ENCODE measurements around the gene ARHGAP45.
A peak's percentile ranks its signal among the peaks of the same experiment; 100 is the strongest.

ARHGAP45 gene

DNA sequence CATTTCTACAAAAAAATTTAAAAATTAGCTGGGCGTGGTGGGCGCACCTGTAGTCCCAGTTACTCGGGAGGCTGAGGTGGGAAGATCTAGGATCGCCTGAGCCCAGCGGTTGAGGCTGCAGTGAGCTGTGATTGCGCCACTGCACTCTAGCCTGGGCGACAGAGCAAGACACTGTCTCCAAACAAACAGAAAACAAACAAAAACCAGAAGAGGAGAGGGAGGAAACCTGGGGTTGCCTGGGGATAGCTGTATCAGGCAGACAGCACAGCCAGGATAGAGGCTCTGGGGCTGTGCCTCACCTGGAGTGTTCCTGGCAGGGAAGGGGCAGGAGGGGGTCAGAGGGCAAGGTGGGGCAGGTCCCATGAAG is 30.8 kb downstream of the ARHGAP45 start:
- Histone ChIP-seq H3K27ac (ENCODE audit: low read depth, low read length) (no peak overlapping the region), H3K4me3 (ENCODE audit: low read length) (no peak overlapping the region), H3K4me1 (ENCODE audit: control insufficient read depth, low read length) (peaks cover 44% of the 10 kb centered on the region), H3K9me2 (replicated peaks; ENCODE audit: control insufficient read depth, low read length) (no peaks in the 10 kb centered on the region), H3K36me3 (ENCODE audit: control insufficient read depth, low read length) (peaks cover 19% of the 10 kb centered on the region), H3K4me2 (ENCODE audit: low read length) (no peak overlapping the region), H3K79me2 (ENCODE audit: control insufficient read depth, low read length) (peaks cover 25% of the 10 kb centered on the region), H3F3A (ENCODE audit: control insufficient read depth, insufficient read depth) (peaks cover 14% of the 10 kb centered on the region), H4K20me1 (ENCODE audit: control insufficient read depth, insufficient read depth, low read depth, low read length) (peaks cover 15% of the 10 kb centered on the region), H3K9me3 (ENCODE audit: control insufficient read depth, insufficient read depth, low read length) (no peaks in the 10 kb centered on the region), H3K27me3 (ENCODE audit: control insufficient read depth, low read length) (no peaks in the 10 kb centered on the region)
- TF ChIP-seq CTCF (IDR thresholded peaks at IDR 0.05; ENCODE audit: low read depth, low read length, poor library complexity, severe bottlenecking) (no peak), EZH2phosphoT487 (IDR thresholded peaks at IDR 0.05; ENCODE audit: borderline replicate concordance, low read length) (no peak)

DNA sequence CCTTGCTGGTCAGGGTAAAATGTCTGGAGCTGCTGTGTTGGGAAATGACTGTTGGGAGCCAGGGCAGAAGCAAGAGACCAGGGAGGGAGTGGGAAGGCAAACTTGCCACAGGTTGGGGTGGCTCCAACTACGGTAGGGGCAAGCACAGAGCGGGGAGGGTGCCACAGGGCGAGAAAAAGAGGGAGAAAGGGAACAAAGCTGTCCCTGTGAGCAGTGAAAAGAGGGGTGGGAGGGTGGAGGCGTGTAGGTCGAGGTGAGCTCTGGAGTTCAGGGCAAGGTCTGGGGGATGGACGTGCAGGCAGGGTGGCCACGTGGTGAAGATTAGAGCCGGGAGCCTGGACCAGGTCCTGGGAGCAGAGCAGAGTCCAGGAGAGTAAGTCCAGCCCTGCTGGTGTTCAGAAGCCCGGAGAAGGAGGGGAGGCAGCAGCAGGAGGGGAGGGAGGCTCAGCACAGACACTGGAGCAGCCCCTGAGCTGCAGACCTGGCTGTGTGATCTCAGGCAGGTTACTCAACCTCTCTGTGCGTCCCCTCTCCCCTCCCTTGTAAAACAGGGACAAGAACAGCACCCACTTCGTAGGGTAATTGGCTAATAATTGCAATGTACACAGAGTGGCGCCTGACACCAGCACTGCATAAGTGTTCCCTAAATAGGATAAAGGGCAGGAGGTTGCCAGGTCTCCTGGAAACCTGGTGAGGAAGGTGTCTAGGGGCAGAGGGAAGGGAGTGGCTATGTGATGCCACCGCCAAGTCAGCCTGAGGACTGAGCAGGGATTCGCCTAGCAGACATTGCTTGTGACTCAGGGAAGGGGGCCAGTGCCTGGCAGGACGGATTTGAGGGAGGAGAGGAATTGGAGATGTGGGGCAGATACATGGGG is 31.4 kb downstream of the ARHGAP45 start:
- Histone ChIP-seq H3F3A (ENCODE audit: control insufficient read depth, insufficient read depth) (peaks cover 16% of the 10 kb centered on the region), H3K27ac (ENCODE audit: low read depth, low read length) (no peak overlapping the region), H3K36me3 (ENCODE audit: control insufficient read depth, low read length) (peaks cover 13% of the 10 kb centered on the region), H4K20me1 (ENCODE audit: control insufficient read depth, insufficient read depth, low read depth, low read length) (peaks cover 14% of the 10 kb centered on the region), H3K79me2 (ENCODE audit: control insufficient read depth, low read length) (peaks cover 18% of the 10 kb centered on the region), H3K27me3 (ENCODE audit: control insufficient read depth, low read length) (no peaks in the 10 kb centered on the region), H3K9me3 (ENCODE audit: control insufficient read depth, insufficient read depth, low read length) (no peaks in the 10 kb centered on the region), H3K4me3 (ENCODE audit: low read length) (no peak overlapping the region), H3K9me2 (replicated peaks; ENCODE audit: control insufficient read depth, low read length) (no peaks in the 10 kb centered on the region), H3K4me2 (ENCODE audit: low read length) (no peak overlapping the region), H3K4me1 (ENCODE audit: control insufficient read depth, low read length) (peaks cover 48% of the 10 kb centered on the region)
- TF ChIP-seq EZH2phosphoT487 (IDR thresholded peaks at IDR 0.05; ENCODE audit: borderline replicate concordance, low read length) (no peak), CTCF (IDR thresholded peaks at IDR 0.05; ENCODE audit: low read depth, low read length, poor library complexity, severe bottlenecking) (no peak)

DNA sequence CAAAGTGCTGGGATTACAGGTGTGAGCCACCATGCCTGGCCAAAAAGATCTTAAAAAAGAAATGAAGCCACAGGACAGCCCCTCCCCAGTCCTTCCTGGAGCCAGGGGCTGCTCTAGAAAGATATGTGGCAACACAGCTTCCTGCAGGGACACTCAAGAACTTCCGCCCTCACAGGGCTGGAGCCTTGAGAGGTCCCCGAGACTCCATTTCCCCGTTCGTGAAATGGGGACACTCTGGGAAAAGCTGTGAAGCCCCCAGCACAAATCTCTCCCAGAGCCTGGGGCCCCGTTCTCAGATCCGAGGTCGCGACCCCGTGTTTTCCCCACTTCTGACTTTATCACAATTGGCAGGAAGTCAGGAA is 34.4 kb downstream of the ARHGAP45 start:
- peak overlapping the region; percentile 59 for H3K4me3 ChIP-seq (ENCODE audit: low read length)
- peaks cover 10% of the 10 kb centered on the region for H3K79me2 ChIP-seq (ENCODE audit: control insufficient read depth, low read length)
- H3K9me3 ChIP-seq (ENCODE audit: control insufficient read depth, insufficient read depth, low read length), result no peaks in the 10 kb centered on the region
- H3F3A ChIP-seq (ENCODE audit: control insufficient read depth, insufficient read depth), result peaks cover 12% of the 10 kb centered on the region
- peak overlapping the region; percentile 84 for H3K4me2 ChIP-seq (ENCODE audit: low read length)
- H4K20me1 ChIP-seq (ENCODE audit: control insufficient read depth, insufficient read depth, low read depth, low read length), result no peaks in the 10 kb centered on the region
- peaks cover 35% of the 10 kb centered on the region for H3K4me1 ChIP-seq (ENCODE audit: control insufficient read depth, low read length)
- H3K27me3 ChIP-seq (ENCODE audit: control insufficient read depth, low read length), result no peaks in the 10 kb centered on the region
- H3K9me2 ChIP-seq (replicated peaks; ENCODE audit: control insufficient read depth, low read length), result no peaks in the 10 kb centered on the region
- H3K36me3 ChIP-seq (ENCODE audit: control insufficient read depth, low read length), result peaks cover 4% of the 10 kb centered on the region
- TF ChIP-seq CTCF (IDR thresholded peaks at IDR 0.05; ENCODE audit: low read depth, low read length, poor library complexity, severe bottlenecking), result no peak
- H3K27ac ChIP-seq (ENCODE audit: low read depth, low read length), result peak overlapping the region; percentile 57

Measured in DOHH2 (cell line).